HepG2 (cell line): Measurements from ENCODE around the gene CFHR2. TPM values are rescaled to one million over a fixed set of nuclear protein-coding genes. Genes with fewer than 3 reads are reported as not detected.

ENCODE experiments used
- ATAC-seq: fragments of 200-7000 bp; cut with Tn5 transposase; 3 replicates; pipeline ENCODE4 v1.9.1; 2020; ENCODE audit warnings: mild to moderate bottlenecking, moderate library complexity
- BruUV-seq: library from RNA; stranded (reverse); fragments of 400-500 nt; replicated peaks from 2 replicates; lab custom pipeline; 2021; lab: Mats Ljungman, UMichigan
- CTCF ChIA-PET: fragments of 300-600 bp; formaldehyde crosslinking; extraction: SDS; loops from one replicate; lab custom pipeline; 2021; ENCODE audit warnings: low total read pairs, inconsistent platforms, low intra/inter-chr PET ratio; lab: Yijun Ruan, JAX
- POLR2A ChIA-PET: fragments of 350-600 bp; sonication (Branson Sonifier 250); formaldehyde crosslinking; loops from one replicate; lab custom pipeline; 2020; ENCODE audit warnings: antibody characterized with exemption, inconsistent platforms; lab: Yijun Ruan, JAX
- DNase-seq: peaks from one replicate; pipeline ENCODE4 v3.0.0-alpha.2; 2015; ENCODE audit warnings: low spot score
- FAIRE-seq: peaks from 3 replicates; lab custom pipeline; 2011; peaks lifted over from hg19 to GRCh38; lab: Jason Lieb, UNC
- H2AFZ ChIP-seq: one replicate; pipeline ENCODE4 v1.6.1; 2011; ENCODE audit warnings: low read length, inconsistent platforms
- H3K27ac ChIP-seq: fragments of 300-600 bp; 3 replicates; pipeline ENCODE4 v1.8.0; 2011; ENCODE audit warnings: mixed run types, mild to moderate bottlenecking, mixed read lengths, low read length, inconsistent platforms; ENCODE audit not compliant: insufficient read depth; ENCODE audit errors: extremely low read length
- H3K27me3 ChIP-seq, 2 experiments: fragments of 200-600 bp in 1 of 2; 2 replicates in 1 of 2; 3 replicates in 1 of 2; pipeline versions ENCODE4 v1.6.0 to v1.8.0; 2011; ENCODE audit warnings: low read length in 2 of 2, mild to moderate bottlenecking in 2 of 2, moderate library complexity in 2 of 2, inconsistent platforms in 1 of 2; ENCODE audit not compliant: insufficient read depth in 2 of 2, control insufficient read depth in 1 of 2
- H3K36me3 ChIP-seq, 2 experiments: fragments of 200-600 bp in 1 of 2; replicated peaks in 1 of 2; 2 replicates in 1 of 2; 3 replicates in 1 of 2; pipeline versions ENCODE4 v1.5.1 to v1.8.0; 2011; ENCODE audit warnings: low read length in 2 of 2, inconsistent platforms in 1 of 2; ENCODE audit not compliant: insufficient read depth in 2 of 2, control insufficient read depth in 1 of 2
- H3K4me1 ChIP-seq: 2 replicates; pipeline ENCODE4 v1.5.1; 2012; ENCODE audit warnings: low read length, inconsistent platforms; ENCODE audit not compliant: insufficient read depth
- H3K4me2 ChIP-seq: 2 replicates; pipeline ENCODE4 v1.6.0; 2011; ENCODE audit warnings: low read depth, low read length, inconsistent platforms
- H3K4me3 ChIP-seq, 3 experiments: fragments of 200-600 bp in 1 of 3; sonication (generic), shearing (Covaris generic) in 1 of 3; replicated peaks in 1 of 3; 2 replicates each; pipeline ENCODE4 v1.5.1; 2011 to 2016; ENCODE audit warnings: low read length in 3 of 3, inconsistent platforms in 2 of 3, low read depth in 2 of 3, mild to moderate bottlenecking in 2 of 3, control low read depth in 1 of 3, mixed read lengths in 1 of 3; ENCODE audit not compliant: insufficient read depth in 1 of 3
- H3K79me2 ChIP-seq: one replicate; pipeline ENCODE4 v1.6.1; 2011; ENCODE audit warnings: low read length, inconsistent platforms; ENCODE audit not compliant: insufficient read depth
- H3K9ac ChIP-seq: 2 replicates; pipeline ENCODE4 v1.6.0; 2011; ENCODE audit warnings: mild to moderate bottlenecking, low read depth, low read length, inconsistent platforms; ENCODE audit not compliant: insufficient read depth
- H3K9me3 ChIP-seq: 2 replicates; pipeline ENCODE4 v1.5.1; 2012; ENCODE audit warnings: mild to moderate bottlenecking, low read length
- H4K20me1 ChIP-seq: 2 replicates; pipeline ENCODE4 v1.6.0; 2011; ENCODE audit warnings: inconsistent platforms, mild to moderate bottlenecking, low read length, moderate library complexity; ENCODE audit not compliant: insufficient read depth
- RERE ChIP-seq: IDR thresholded peaks from 2 replicates; pipeline ENCODE4 v1.6.1; 2016; ENCODE audit warnings: low read depth, missing genetic modification reagents, missing compliant biosample characterization
- SMAD9 ChIP-seq: sonication (generic); formaldehyde crosslinking; IDR thresholded peaks from 2 replicates; pipeline ENCODE4 v1.5.1; 2020; ENCODE audit warnings: mild to moderate bottlenecking, missing genetic modification reagents
- ZNF326 ChIP-seq: sonication (generic); formaldehyde crosslinking; IDR thresholded peaks from 2 replicates; pipeline ENCODE4 v1.4.0; 2020; ENCODE audit warnings: missing genetic modification reagents, borderline replicate concordance
- ZSCAN21 ChIP-seq: sonication (generic); formaldehyde crosslinking; IDR thresholded peaks from 2 replicates; pipeline ENCODE4 v1.8.0; 2022; ENCODE audit warnings: mild to moderate bottlenecking, missing genetic modification reagents, moderate library complexity, borderline replicate concordance
- WGBS: methylation state at CpG from one replicate; pipeline ENCODE4 v1.1.6; 2017; ENCODE audit warnings: low lambda C conversion rate; 5-methylcytosine and 5-hydroxymethylcytosine counted together
- in situ Hi-C: cut with HindIII; loops from 2 replicates; pipeline ENCODE4 v1.10.0; 2017; ENCODE audit warnings: low pct_unique_long_range_greater_than_20kb; ENCODE audit not compliant: extremely low pct_ligation_motif_present
- intact Hi-C: fragments of 100-400 bp; cut with micrococcal nuclease; formaldehyde crosslinking; loops from one replicate; pipeline ENCODE4 v1.10.0; 2022; ENCODE audit not compliant: unreplicated experiment
- polyA plus RNA-seq, 8 experiments: library from polyadenylated mRNA; depleted of rRNA in 3 of 8; stranded (reverse) in 7 of 8; unstranded in 1 of 8; fragments of >200 nt; fragmentation: Illumina TruSeq in 4 of 8; extraction: Trizol in 4 of 8; gene quantifications; 2 replicates each; pipeline versions ENCODE4 v1.2.1 to v1.2.3, GENCODE V29; 2011 to 2016; ENCODE audit warnings: low read depth in 4 of 8, missing spikeins in 1 of 8, mixed read lengths in 1 of 8; ENCODE audit not compliant: insufficient read depth in 1 of 8
- total RNA-seq, 5 experiments: library from RNA; depleted of rRNA; stranded (reverse); fragments of >200 nt; fragmentation: Illumina TruSeq; extraction: Trizol; gene quantifications; 2 replicates each; pipeline ENCODE4 v1.2.3, GENCODE V29; 2016; ENCODE audit warnings: low read depth in 1 of 5

Gene CFHR2
- total and polyA plus RNA-seq, 2 of the 13 experiments (the other 11 are each of a cell fraction or from before 2014, with no cell fraction given) = not detected

DNA sequence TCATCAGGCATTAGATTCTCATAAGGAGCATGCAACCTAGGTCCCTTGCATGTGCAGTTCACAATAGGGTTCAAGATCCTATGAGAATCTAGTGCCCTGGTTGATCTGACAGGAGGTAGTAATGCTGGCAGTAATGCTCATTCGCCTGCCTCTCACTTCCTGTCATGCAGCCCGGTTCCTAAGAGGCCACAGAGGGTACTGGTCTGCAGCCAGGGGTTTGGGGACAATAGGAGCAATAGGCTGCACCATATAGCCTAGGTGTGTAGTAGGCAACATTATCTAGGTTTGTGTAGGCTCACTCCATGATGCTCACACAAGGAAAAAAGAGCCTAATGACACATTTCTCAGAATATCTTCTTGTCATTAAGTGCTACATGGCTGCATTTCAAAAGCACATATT is 59.6 kb downstream of the CFHR2 start:
- 0% methylated on average over 2 of the region's 2 CpGs for WGBS
- FAIRE-seq = no peak

More for the DNA sequence above, 59.6 kb downstream of the CFHR2 start:
- Histone ChIP-seq H3K9me3 (no peaks in the 10 kb centered on the region), H3K27me3 (no peaks in the 10 kb centered on the region; a peak in 1 of 5 replicates), H3K36me3 (no peaks in the 10 kb centered on the region), H2AFZ (no peak overlapping the region), H3K4me2 (no peak overlapping the region), H3K9ac (no peak overlapping the region), H3K4me1 (no peaks in the 10 kb centered on the region), H3K79me2 (no peaks in the 10 kb centered on the region), H3K4me3 (no peak overlapping the region), H4K20me1 (no peaks in the 10 kb centered on the region), H3K27ac (no peak overlapping the region)
- in situ Hi-C loops = no loop called here
- TF ChIP-seq ZNF326 (no peak), SMAD9 (CRISPR knock-in tag) (no peak), ZSCAN21 (CRISPR knock-in tag) (no peak), RERE (CRISPR knock-in tag) (no peak)
- no peak for ATAC-seq
- CTCF ChIA-PET = no interaction called here
- no TSS peak for BruUV-seq
- POLR2A ChIA-PET = no interaction called here
- intact Hi-C loops = no loop called here
- no peak for DNase-seq
